ENCODE results near the gene ZNF646. TPM values are rescaled to one million over a fixed set of nuclear protein-coding genes. Genes with fewer than 3 reads are reported as not detected.

The ZNF646 gene
- total and polyA plus RNA-seq, 2 of the 13 experiments (the other 11 are each of a cell fraction or from before 2014, with no cell fraction given) = 3.4 to 10.9 TPM

GRCh38 chr16:31033709-31034492 is 40.3 kb upstream of the ZNF646 start (continued):
- TF ChIP-seq ZHX2 (IDR thresholded peaks at IDR 0.05; ENCODE audit: low read depth) (no peak), ZHX2 (CRISPR knock-in tag; IDR thresholded peaks at IDR 0.05; ENCODE audit: borderline replicate concordance) (no peak), ZNF317 (CRISPR knock-in tag; IDR thresholded peaks at IDR 0.05) (no peak), TOPORS (CRISPR knock-in tag; IDR thresholded peaks at IDR 0.05) (no peak), ZNF644 (CRISPR knock-in tag; IDR thresholded peaks at IDR 0.05; ENCODE audit: low read depth) (0 out of 2 replicates have a peak, but pooled peaks have one; percentile 24), STAT6 (CRISPR knock-in tag; IDR thresholded peaks at IDR 0.05; ENCODE audit: borderline replicate concordance) (no peak), THRA (CRISPR knock-in tag; IDR thresholded peaks at IDR 0.05; ENCODE audit: borderline replicate concordance) (no peak), ZHX1 (CRISPR knock-in tag; IDR thresholded peaks at IDR 0.05; ENCODE audit: low read depth) (no peak), SOX5 (CRISPR knock-in tag; IDR thresholded peaks at IDR 0.05; ENCODE audit: borderline replicate concordance) (peak; percentile 38; the same call in 1 of the 2 replicates), RBM39 (IDR thresholded peaks at IDR 0.05; ENCODE audit: low read depth, low read length, poor library complexity, severe bottlenecking) (peak; percentile 50), ZNF772 (CRISPR knock-in tag; IDR thresholded peaks at IDR 0.05) (0 out of 2 replicates have a peak, but pooled peaks have one; percentile 18), ZFYVE20 (CRISPR knock-in tag; IDR thresholded peaks at IDR 0.05; ENCODE audit: borderline replicate concordance, low read depth) (no peak), ZNF580 (CRISPR knock-in tag; IDR thresholded peaks at IDR 0.05; ENCODE audit: borderline replicate concordance, low read depth) (peak; percentile 94; the same call in 1 of the 2 replicates), STAT5B (CRISPR knock-in tag; IDR thresholded peaks at IDR 0.05) (no peak), ZC3H4 (CRISPR knock-in tag; IDR thresholded peaks at IDR 0.05; ENCODE audit: borderline replicate concordance) (no peak; the same call in 1 of the 2 replicates)
